GM18951 (cell line): Measurements from ENCODE around the gene TBC1D26.
A peak's percentile ranks its signal among the peaks of the same experiment; 100 is the strongest.
"Not testable (repeated sequence)": the region's sequence is repeated elsewhere in the genome, so short reads cannot be mapped to it uniquely, and the experiment has no call there.

Experiments used
- POLR2A ChIP-seq: IDR thresholded peaks from 4 replicates; pipeline ENCODE4 v1.6.1; 2011; ENCODE audit warnings: mild to moderate bottlenecking; ENCODE audit not compliant: insufficient read length, insufficient read depth; ENCODE audit errors: extremely low read depth
- in situ Hi-C: fragments of 300-500 bp; cut with MboI; formaldehyde crosslinking; loops from one replicate; pipeline ENCODE4 v1.12.0; 2022; ENCODE audit warnings: low sequenced_read_pairs, mixed read lengths, inconsistent platforms; ENCODE audit not compliant: unreplicated experiment

TBC1D26 gene

DNA sequence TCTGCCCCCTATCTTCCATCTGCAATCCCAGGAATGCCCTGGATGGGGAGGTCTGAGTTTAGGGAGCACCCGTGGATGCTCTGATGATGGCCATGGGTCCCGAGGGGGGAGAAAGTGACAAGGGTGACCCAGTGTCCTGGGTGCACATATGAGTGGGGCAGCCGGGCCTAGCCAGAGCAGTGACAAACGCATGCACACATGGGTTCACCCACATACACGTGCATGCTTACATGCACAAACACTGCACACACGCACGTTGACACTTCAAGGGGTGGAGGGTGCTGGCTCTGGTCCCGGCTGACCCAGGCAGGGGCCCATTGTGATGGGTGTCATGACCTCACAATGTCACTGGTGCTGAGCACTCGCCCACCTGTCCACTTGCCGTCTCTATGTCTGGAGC is at the start of gene TBC1D26:
Gene TBC1D26, plus strand, starts transcription at position 384 of the 400 bp plus-strand sequence. CDS start 3,066 bp downstream, outside the sequence.
- in situ Hi-C loops: not testable (repeated sequence)

DNA sequence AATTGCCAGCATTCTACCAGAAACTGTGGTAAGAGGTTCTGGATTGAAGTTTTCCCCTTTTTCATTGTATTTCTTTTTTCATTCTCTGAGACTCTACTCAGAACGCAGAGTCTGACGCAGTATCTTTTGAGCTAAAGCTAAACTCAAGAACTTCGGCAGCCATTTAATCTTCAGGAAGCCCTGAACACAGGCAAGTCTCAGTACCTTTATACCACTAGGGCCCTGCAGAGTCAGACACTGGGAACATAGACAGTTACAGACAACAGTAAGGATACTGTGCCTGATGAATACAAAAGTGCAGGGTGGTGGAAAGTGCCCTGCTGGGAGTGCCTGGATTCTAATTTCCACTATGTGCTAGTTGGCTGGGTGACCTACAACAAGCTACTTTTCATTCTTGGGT is 48.9 kb upstream of the TBC1D26 start:
- in situ Hi-C loops: not testable (repeated sequence)

DNA sequence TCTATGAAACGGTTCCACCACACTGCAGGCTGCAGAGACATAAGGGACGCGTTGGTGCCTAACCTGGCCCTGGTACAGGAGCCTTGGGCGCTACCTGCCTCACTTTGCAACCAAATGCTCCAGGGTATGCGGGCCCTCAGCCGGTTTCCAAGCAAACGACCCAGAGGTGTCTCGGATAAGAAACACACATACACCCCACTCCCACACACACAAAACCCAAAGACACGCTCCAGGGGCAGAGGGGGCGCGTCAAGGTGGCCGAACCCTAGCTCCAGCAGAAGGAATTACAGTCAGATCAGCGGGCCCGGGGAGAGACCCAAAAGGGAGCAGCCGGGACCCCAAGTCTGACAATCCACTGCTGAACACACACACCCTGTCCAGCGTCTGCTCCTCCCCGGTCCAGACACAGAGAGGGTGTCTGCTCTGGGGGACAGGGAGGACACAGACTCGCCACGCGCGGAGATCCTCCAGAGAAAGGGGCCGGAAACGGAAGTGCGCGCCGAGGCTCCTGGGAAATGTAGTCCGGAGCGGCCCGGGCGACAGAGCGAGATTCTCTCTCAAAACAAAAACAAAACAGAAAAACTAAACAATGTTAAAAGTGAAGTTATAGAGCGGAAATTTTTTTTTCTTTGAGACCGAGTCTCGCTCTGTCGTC is 48.1 kb upstream of the TBC1D26 start, which contains the start of gene TRIM16:
Gene TRIM16, minus strand, starts transcription at position 488 of the 655 bp plus-strand sequence. CDS start 32,702 bp downstream, outside the sequence.
- TF ChIP-seq POLR2A: peak; percentile 57
- in situ Hi-C loops: not testable (repeated sequence)

DNA sequence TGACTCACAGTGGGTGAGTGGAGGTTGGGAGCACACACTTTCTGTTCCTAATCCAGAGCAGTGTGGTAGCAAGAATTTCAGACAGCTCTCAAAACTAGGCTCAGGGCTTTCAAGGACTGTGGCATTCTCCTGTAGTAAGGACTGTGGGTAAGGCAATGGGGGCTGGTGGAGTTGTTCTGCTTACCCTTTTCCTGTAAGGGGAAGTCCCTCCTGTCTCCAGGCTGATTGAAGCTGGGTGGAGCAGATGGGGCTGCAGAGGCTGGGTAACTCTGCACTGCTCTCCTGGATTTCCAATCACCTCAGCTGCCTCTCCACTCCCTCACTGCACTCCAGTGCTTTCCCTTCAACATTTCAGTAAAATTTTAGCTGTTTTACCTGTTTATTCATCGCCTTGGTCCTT is 44.6 kb upstream of the TBC1D26 start:
- in situ Hi-C loops: not testable (repeated sequence)

DNA sequence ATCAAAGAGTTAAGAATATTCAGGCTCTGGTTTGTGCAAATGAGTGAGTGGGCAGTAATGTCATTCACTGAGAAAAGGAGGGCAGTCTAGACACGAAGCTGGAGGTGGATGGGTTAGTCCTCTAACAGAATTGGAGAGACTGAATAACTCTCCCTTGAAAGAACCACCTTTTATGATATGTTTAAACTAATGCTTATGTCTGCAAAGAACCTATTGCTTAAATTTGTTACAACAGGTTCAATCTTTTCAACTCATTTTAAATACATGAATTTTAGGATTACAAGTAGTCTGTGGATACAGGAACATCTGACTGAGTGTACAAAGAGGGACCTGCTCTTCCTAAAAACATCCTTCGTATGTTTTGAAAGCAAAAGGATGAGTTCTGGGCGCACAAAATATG is 33.1 kb upstream of the TBC1D26 start:
- in situ Hi-C loops: not testable (repeated sequence)

DNA sequence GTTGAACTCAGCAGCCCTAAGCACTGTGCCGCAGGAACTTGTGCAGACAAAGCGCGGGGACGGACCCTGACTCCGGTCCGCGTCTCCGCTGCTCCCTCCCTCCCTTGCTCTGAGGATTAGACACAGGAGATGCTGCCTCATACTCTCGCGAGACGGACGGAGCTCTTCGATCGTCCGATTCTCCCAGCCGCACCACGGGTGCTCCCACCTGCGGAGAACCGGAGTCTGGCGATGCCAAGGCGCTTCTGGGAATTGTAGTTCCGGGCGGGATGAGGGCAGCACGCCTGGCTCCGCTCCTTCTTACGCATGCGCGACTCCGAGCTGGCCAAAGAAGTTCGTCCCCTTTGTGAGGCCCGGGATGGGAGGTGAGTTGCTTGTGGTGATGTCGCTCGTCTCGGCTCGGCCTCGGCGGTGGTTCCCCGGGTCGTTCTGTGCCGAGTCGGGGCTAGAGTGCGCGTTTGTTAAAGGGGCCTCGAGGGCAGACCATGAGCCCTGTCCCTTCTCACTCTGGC is 32.6 kb upstream of the TBC1D26 start, which contains the start of gene ZNF286A:
Gene ZNF286A, plus strand, starts transcription at position 340 of the 512 bp plus-strand sequence. CDS start 578 bp downstream, outside the sequence.
- peak; percentile 66 for TF ChIP-seq POLR2A

DNA sequence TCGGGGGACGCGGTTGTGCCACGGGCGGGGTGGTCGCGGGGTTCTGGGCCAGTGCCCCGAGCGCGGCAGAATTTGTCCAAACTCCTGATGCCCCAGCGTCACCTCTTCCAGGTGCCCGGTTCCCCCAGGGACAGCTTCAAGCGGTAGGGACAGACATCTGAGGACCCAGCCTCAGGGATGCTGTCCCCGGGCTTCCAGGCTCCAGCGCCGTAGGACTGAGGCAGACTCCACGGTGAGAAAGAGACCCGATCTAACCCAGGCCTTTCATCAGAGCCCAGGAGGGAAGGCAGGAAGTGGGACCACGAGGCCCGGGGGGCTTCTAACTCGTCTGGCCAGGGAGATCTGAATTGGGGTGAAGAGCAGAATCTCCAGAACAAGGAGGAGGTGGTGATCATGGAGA is 32.1 kb upstream of the TBC1D26 start:
- in situ Hi-C loops: not testable (repeated sequence)

More for the DNA sequence above, 32.6 kb upstream of the TBC1D26 start, which contains the start of gene ZNF286A:
- in situ Hi-C loops: not testable (repeated sequence)

DNA sequence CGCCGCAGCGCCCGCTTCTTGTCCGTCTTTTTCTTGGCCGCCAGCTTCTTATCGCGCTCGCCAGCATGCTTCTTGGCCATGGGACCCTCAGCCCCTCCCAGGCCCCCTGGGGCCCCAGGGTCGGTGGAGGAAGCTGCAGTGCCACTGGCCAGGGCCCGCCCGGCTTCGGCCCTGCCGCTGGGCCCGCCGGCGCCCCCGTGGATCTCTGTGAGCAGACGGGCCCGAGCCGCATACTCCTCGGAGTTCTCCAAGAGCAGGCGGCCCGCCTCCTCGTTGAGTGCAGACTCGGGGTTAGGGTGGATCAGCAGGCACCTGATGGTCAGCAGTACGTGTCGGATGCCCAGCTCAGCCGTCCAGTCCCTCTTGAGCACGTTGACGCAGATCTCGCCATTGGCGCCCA is 27.8 kb upstream of the TBC1D26 start:
- in situ Hi-C loops: not testable (repeated sequence)

DNA sequence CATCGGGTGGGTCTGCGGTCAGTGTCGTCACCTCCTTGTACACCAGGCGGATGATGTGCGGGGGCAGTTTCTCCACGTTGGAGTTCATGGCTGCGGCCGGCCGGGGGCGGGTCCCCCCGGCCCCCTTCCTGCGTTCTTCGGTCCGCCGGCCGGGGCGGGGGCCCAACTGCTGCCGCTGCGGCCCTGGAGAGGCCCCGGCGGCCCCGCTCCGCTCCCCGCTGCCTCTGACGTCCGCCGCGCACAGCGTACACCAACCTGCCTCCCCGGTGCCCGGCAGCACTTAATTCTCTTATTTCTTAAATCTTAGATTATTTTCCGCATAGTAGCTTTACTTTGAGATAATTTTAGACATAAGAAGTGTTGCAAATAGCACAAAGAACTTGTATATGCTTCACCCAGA is 27.3 kb upstream of the TBC1D26 start:
- in situ Hi-C loops: not testable (repeated sequence)

DNA sequence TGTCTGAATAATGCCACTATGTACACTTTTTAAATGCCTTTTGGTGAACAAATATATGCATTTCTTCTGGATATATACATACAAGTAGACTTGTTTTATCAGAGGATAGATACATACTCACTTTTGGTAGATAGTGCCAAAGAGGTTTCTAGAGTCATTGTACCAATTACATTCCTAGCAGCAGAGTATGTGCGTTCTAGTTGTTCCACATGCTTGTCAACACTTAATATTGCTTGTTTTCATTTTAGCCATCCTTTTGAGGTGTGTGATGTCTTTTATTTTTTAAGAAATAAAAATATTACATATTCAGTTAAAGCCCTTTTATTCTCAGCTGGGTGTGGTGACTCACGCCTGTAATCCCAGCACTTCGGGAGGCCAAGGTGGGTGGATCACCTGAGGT is 23.2 kb upstream of the TBC1D26 start:
- in situ Hi-C loops: not testable (repeated sequence)

DNA sequence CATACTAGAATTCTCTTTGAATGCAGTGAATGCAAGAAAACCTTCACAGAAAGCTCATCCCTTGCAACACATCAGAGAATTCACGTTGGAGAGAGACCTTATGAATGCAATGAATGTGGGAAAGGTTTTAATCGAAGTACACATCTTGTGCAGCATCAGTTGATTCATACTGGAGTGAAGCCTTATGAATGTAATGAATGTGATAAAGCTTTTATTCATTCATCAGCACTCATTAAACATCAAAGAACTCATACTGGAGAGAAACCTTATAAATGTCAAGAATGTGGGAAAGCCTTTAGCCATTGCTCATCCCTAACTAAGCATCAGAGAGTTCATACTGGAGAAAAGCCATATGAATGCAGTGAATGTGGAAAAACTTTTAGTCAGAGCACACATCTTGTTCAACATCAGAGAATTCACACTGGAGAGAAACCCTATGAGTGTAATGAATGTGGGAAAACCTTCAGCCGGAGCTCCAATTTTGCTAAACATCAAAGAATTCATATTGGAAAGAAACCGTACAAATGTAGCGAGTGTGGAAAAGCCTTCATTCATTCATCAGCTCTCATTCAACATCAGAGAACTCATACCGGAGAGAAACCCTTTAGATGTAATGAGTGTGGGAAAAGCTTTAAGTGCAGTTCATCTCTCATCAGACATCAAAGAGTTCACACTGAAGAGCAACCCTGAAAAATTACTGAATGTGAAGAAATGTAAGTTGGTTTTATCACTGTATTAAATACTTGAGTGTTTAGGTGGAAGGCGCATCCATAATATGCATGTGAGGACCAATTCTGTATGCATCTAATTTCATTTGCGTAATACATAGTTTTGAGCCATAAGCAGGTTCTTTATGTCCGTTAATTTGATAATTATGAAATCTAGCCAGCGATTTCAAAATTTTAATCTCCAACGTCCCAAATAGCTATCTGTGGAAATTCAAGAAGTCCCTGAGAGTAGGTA is 15.2 kb upstream of the TBC1D26 start:
- in situ Hi-C loops: not testable (repeated sequence)

DNA sequence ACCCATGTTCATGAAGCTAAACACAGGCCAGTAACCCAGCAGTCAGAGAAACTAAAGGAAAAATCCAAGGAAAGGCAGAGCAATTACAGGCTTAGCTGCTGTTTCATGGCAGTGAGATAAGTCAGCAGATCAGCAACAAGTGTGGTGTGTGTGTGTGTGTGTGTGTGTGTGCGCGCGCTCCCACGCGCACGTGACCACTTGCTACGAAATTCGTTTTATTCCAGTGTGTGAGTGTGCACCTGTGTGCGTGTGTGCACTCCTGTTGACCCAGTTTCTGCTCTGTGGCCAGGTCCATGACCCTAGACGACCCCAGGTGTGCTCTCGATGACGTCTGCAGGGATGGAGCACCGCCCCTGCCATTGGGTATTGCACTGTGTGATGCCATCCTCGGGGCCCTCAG is 1.5 kb upstream of the TBC1D26 start:
- in situ Hi-C loops: not testable (repeated sequence)

DNA sequence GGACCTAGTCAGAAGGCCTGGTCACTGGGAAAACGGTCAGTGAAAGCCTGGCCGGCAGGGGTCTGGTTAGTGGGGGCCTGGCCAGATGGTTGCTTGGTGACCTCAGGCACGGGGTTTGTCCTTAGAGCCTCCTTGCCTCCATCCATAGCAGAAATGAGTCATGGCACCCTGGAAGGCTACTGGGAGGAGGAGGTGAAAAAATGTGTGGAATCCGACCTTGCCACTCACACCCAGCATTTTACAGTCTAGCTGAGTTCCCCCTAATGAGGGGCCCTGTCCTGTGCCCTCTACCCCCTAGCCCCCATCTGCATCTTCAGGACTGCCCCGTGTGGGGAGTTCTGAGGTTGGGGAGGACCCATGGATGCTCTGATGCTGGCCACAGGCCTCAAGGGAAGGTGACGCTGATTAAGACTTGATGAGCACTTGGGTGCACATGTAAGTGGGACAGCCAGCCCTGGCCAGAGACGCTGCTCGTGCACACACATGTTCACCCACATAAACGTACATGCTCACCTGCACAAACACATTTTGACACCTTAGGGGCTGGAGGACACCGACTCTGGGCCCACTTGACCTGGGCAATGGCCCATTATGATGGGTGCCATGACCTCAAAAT is 1.2 kb downstream of the TBC1D26 start:
- in situ Hi-C loops: not testable (repeated sequence)

DNA sequence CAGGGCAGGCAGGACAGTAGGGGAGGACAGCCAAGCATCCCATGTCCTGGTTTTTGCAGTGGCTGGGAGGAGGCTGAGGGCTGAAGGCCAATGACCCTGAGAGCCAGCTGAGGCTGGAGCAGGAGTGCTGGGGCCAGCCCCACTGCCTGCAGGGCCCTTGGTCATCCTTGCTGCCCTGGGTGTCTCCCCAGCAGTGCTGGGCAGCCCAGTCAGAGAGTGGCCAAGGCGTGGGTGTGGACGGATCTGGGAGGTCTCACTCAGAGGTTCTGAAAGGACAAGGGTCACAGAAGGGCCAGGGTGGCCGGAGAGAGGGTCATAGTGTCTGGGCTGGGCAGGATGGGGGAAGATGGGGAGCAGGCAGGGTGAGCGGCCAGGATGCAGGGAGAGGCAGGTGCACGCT is 4.5 kb downstream of the TBC1D26 start:
- in situ Hi-C loops: not testable (repeated sequence)
